SIG-M5 (cell line): ENCODE data around the gene SH3D19.
"Not testable (repeated sequence)": the region's sequence is repeated elsewhere in the genome, so short reads cannot be mapped to it uniquely, and the experiment has no call there.

ENCODE experiments used
- DNase-seq: peaks from one replicate; lab custom pipeline; 2025; lab: John Stamatoyannopoulos, UW

Gene SH3D19

GRCh38 chr4:151321586-151321985, 3.8 kb downstream of the SH3D19 start:
- DNase-seq = no peak

- DNase-seq = no peak
These were observed 5.9 kb downstream of the SH3D19 start for GRCh38 chr4:151319490-151319889.

DNA sequence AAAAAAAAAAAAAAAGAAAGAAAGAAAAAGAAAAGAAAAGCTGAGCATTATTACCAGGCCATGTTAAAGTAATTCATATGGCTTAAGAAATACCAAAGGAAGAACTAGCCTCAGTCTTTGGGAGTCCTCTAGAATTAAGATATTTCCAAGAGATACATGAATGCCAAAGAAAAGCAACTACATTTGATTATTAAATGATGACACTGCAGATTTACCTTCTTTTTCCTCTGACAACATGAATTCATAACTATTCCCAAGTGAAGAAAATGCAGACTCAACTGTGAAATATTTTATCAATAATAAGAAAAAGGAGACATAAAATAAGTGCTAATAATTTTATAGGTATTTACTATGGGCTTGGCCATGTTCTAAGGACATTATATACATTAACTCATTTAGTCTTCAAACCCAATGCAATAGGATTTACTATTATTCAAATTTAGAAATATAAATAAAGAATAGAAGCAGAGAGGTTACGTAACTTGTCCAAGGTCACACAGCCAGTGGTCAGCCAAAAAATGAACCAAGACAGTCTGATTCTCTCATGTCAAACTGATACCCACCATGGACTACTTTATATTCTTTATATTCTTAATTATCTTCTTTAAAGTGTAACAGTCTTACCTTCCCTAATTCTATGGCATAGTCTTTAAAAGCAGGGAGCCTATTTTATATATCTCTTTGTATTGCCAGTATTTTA, 6.9 kb downstream of the SH3D19 start:
- no peak for DNase-seq

DNA sequence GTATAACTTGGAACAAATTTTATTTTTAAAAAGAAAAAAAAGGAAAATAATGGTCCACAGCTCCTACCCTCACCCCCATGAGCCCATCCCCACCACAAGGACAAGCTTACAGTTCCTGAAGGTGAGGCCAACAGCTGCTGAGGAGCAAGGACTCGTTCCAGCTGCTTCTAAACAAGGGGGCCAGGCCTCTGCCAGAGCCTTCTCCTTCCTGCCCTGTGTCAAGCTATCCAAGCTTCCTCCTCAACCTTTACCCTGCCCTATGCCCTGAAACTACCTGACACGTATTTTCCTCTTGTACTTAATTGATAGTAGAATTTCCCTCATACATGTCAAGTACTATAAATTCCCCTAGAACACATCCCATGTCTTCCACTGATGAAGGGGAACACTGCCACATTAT, 8.8 kb downstream of the SH3D19 start:
- no peak for DNase-seq

DNA sequence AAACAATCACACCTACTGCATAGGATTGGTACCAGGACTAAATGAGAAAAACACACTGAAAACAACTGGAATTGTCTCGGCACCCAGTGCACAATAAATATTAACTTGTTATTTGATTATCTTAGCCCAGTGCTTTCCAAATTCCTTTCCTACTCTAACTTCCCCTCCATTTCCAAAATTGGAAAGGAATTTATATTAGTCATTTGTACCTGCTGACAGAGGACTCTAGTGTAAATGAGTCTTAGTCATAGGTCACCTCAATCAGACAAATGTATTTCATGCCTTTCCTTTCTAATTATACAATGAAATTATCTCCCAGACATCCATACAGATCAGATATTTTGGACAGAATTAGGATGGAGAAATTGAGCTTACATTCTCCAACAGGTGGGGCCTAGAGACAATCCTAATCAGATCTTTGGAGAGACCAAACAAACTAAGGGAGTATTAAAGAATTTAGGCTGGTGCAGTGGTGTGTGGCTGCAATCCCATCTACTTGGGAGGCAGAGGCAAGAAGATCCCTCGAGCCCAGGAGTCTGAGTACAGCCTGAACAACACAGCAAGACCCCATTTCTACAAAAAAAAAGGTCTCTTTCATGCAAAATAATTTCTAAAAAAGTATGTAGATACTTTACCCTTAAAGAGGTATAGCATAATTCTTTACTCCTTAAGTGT, 10.1 kb downstream of the SH3D19 start:
- no peak for DNase-seq

DNA sequence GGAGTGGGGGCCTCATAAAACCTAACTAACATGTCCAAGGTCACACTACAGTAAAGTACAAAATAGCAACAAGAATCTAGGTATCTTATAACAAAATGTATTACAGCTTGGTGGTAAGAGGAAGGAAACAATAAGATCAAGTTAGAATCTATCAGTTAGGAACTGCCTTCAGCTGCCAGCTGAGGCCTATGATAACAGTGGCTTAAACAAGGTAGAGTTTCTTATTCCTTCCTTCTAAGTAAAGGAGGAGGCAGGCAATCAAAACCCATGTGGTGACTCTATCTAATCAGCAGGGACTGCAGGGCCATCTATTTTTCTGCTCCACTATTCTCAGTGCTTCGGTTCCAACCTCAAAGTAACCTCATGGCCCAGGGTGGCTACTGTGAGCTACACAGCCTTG, 10.9 kb downstream of the SH3D19 start:
- DNase-seq = no peak

DNA sequence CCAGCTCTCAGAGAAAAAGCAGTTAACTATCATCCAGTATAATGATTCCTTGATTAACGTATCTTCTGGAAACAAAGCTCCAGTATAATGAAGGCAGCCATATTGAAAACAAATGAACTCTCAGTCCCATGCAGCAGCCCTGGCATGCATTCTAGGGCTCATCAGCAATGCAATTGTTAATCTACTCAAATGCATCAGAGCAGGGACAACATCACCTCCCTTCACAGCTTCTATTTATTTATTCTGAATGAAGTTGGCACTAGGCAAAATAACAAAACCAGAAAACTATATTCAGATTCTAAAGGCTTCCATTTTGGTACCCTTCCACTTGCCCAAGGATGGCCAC, 11.4 kb downstream of the SH3D19 start:
- DNase-seq = no peak

- no peak for DNase-seq
These were observed 11.9 kb downstream of the SH3D19 start for GRCh38 chr4:151313306-151314009.

- no peak for DNase-seq
These were observed 15.2 kb downstream of the SH3D19 start for GRCh38 chr4:151310124-151310728.

- no peak for DNase-seq
These were observed 20.6 kb downstream of the SH3D19 start for GRCh38 chr4:151304755-151305154.

- DNase-seq = no peak
These were observed 21.2 kb downstream of the SH3D19 start for GRCh38 chr4:151304226-151304625.

- DNase-seq = no peak
These were observed 23.0 kb downstream of the SH3D19 start for GRCh38 chr4:151302432-151302831.

DNA sequence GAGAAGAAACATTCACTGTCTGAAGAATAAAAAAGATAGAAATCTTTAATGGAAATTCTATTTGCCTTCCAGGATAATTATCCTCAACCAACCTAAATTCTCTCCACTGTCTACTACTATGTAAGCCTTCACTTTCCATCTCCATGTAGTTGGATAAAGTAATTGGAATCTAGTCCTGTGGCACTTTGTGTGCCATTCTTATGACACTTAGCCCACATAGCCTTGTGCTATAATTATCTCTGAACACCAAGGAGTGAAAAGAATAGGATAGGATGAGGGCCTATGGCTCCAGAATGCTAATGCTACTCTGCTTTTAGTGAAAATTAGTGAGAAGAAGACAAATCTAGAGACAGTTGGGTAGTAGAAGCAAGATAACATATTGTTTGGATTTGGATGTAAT, 28.2 kb downstream of the SH3D19 start:
- DNase-seq = no peak

DNA sequence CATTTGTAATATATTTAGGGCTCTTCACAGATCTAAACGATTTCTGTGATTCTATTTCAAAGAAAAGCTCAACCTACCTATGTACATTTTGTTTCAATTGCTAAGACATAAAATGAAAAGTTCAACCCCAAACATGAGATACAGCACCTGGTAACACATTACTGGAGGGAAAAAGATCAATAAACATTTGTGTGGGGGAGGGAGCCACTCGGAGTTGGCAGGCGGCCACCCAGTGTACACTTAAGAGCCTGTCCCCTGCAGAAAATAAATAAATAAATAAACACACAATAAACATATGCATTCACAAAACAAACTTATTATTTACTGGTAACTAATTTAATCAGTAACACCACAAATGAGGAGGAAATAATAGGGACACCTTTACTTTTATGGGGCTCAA, 29.2 kb downstream of the SH3D19 start:
- no peak for DNase-seq

- DNase-seq = no peak
These were observed 30.4 kb downstream of the SH3D19 start for GRCh38 chr4:151294833-151295496.

- no peak for DNase-seq
These were observed 33.4 kb downstream of the SH3D19 start for GRCh38 chr4:151292038-151292437.

GRCh38 chr4:151291485-151291884, 33.9 kb downstream of the SH3D19 start:
- DNase-seq = no peak

- no peak for DNase-seq
These were observed 38.0 kb downstream of the SH3D19 start for GRCh38 chr4:151287409-151287808.

GRCh38 chr4:151284534-151285245, 40.7 kb downstream of the SH3D19 start:
- DNase-seq = no peak

- DNase-seq = no peak
These were observed 48.4 kb downstream of the SH3D19 start, which contains the start of gene PRSS48 for GRCh38 chr4:151276787-151277562. PRSS48 (plus strand) TSS chr4:151277161; CDS start chr4:151277173, 12 bp downstream.

- DNase-seq = not testable (repeated sequence)
These were observed 56.5 kb downstream of the SH3D19 start for GRCh38 chr4:151268905-151269304.
